SK-N-SH treated with all-trans-retinoic acid at 6 μM for 48 hours (cell line): ENCODE data around the gene CHRNA4.

Experiments used
- ATAC-seq: fragments of 200-7000 bp; cut with Tn5 transposase; 3 replicates; pipeline ENCODE4 v1.9.1; 2020; ENCODE audit warnings: mild to moderate bottlenecking, moderate library complexity
- ARNTL ChIP-seq: fragments of 450-650 bp; formaldehyde crosslinking; IDR thresholded peaks from 2 replicates; pipeline ENCODE4 v1.5.0; 2020; ENCODE audit warnings: low read depth, mild to moderate bottlenecking, moderate library complexity, borderline replicate concordance
- BACH2 ChIP-seq: fragments of 250-450 bp; sonication (Bioruptor Pico); IDR thresholded peaks from 2 replicates; pipeline ENCODE4 v1.9.0; 2021; ENCODE audit warnings: mild to moderate bottlenecking, borderline replicate concordance
- CREB5 ChIP-seq: fragments of 250-450 bp; sonication (Bioruptor Pico); IDR thresholded peaks from 2 replicates; pipeline ENCODE4 v1.5.1; 2020; ENCODE audit warnings: low read depth, mild to moderate bottlenecking, moderate library complexity
- CSDC2 ChIP-seq: fragments of 250-450 bp; sonication (Bioruptor Pico); IDR thresholded peaks from 2 replicates; pipeline ENCODE4 v1.5.0; 2020; ENCODE audit warnings: mild to moderate bottlenecking, moderate library complexity
- CSRNP3 ChIP-seq: fragments of 250-450 bp; sonication (Bioruptor Pico); IDR thresholded peaks from 2 replicates; pipeline ENCODE4 v1.5.1; 2021; ENCODE audit warnings: mild to moderate bottlenecking, moderate library complexity
- ESRRG ChIP-seq: fragments of 250-450 bp; sonication (Bioruptor Pico); IDR thresholded peaks from 2 replicates; pipeline ENCODE4 v1.6.1; 2021; ENCODE audit warnings: mild to moderate bottlenecking
- GLIS3 ChIP-seq: fragments of 250-450 bp; sonication (Bioruptor Pico); IDR thresholded peaks from 2 replicates; pipeline ENCODE4 v1.5.0; 2020; ENCODE audit warnings: mild to moderate bottlenecking, moderate library complexity
- ISL1 ChIP-seq: fragments of 250-450 bp; sonication (Bioruptor Pico); IDR thresholded peaks from 2 replicates; pipeline ENCODE4 v2.1.2; 2022; ENCODE audit warnings: mild to moderate bottlenecking, moderate library complexity
- OSR1 ChIP-seq: fragments of 250-450 bp; sonication (Bioruptor Pico); IDR thresholded peaks from 2 replicates; pipeline ENCODE4 v1.8.0; 2022; ENCODE audit warnings: moderate library complexity, mild to moderate bottlenecking, inconsistent platforms
- PATZ1 ChIP-seq: fragments of 250-450 bp; sonication (Bioruptor Pico); IDR thresholded peaks from 2 replicates; pipeline ENCODE4 v1.8.0; 2020; ENCODE audit warnings: mild to moderate bottlenecking, moderate library complexity, borderline replicate concordance
- POU6F1 ChIP-seq: fragments of 250-450 bp; sonication (Bioruptor Pico); IDR thresholded peaks from 2 replicates; pipeline ENCODE4 v1.8.0; 2021; ENCODE audit warnings: low read depth, mild to moderate bottlenecking, moderate library complexity, borderline replicate concordance
- SNAI2 ChIP-seq: fragments of 250-450 bp; sonication (Bioruptor Pico); IDR thresholded peaks from 2 replicates; pipeline ENCODE4 v1.5.0; 2020; ENCODE audit warnings: mild to moderate bottlenecking, moderate library complexity
- TCF4 ChIP-seq: fragments of 250-450 bp; sonication (Bioruptor Pico); IDR thresholded peaks from 2 replicates; pipeline ENCODE4 v1.8.0; 2021; ENCODE audit warnings: mild to moderate bottlenecking, moderate library complexity, borderline replicate concordance
- TOX ChIP-seq: fragments of 250-450 bp; sonication (Bioruptor Pico); IDR thresholded peaks from 2 replicates; pipeline ENCODE4 v1.8.0; 2021; ENCODE audit warnings: mild to moderate bottlenecking, moderate library complexity, borderline replicate concordance
- TSHZ2 ChIP-seq: fragments of 250-450 bp; sonication (Bioruptor Pico); IDR thresholded peaks from 2 replicates; pipeline ENCODE4 v1.5.0; 2020; ENCODE audit warnings: mild to moderate bottlenecking, moderate library complexity
- ZC3H10 ChIP-seq: fragments of 250-450 bp; sonication (Bioruptor Pico); IDR thresholded peaks from 2 replicates; pipeline ENCODE4 v1.5.1; 2021; ENCODE audit warnings: mild to moderate bottlenecking, moderate library complexity
- ZFP3 ChIP-seq: fragments of 250-450 bp; sonication (Bioruptor Pico); IDR thresholded peaks from 2 replicates; pipeline ENCODE4 v1.5.0; 2020; ENCODE audit warnings: mild to moderate bottlenecking, moderate library complexity
- ZFP30 ChIP-seq: fragments of 450-650 bp; formaldehyde crosslinking; IDR thresholded peaks from 2 replicates; pipeline ENCODE4 v1.5.0; 2022; ENCODE audit warnings: mild to moderate bottlenecking, moderate library complexity
- ZNF70 ChIP-seq: fragments of 450-650 bp; formaldehyde crosslinking; IDR thresholded peaks from 2 replicates; pipeline ENCODE4 v1.5.0; 2020; ENCODE audit warnings: mild to moderate bottlenecking, moderate library complexity
- ZNF8 ChIP-seq: fragments of 450-650 bp; formaldehyde crosslinking; IDR thresholded peaks from 2 replicates; pipeline ENCODE4 v1.5.0; 2020; ENCODE audit warnings: mild to moderate bottlenecking, moderate library complexity

CHRNA4 gene

GRCh38 chr20:63404129-63405085, 43.3 kb upstream of the CHRNA4 start:
- no peak for TF ChIP-seq BACH2 (CRISPR knock-in tag)
- no peak for TF ChIP-seq OSR1 (CRISPR knock-in tag)
- no peak for TF ChIP-seq ZNF8 (CRISPR knock-in tag)
- no peak for TF ChIP-seq ZFP30 (CRISPR knock-in tag)
- TF ChIP-seq POU6F1 (CRISPR knock-in tag) = no peak
- TF ChIP-seq ZNF70 = no peak
- TF ChIP-seq CSDC2 = no peak
- TF ChIP-seq TSHZ2 (CRISPR knock-in tag) = no peak
- TF ChIP-seq ZC3H10 = no peak
- TF ChIP-seq GLIS3 (CRISPR knock-in tag) = no peak
- no peak for TF ChIP-seq ESRRG (CRISPR knock-in tag)
- TF ChIP-seq TCF4 (CRISPR knock-in tag) = no peak
- TF ChIP-seq CREB5 (CRISPR knock-in tag) = no peak
- TF ChIP-seq CSRNP3 = no peak
- ATAC-seq = no peak

- ATAC-seq = no peak
- TF ChIP-seq ARNTL (CRISPR knock-in tag) (no peak), ZNF8 (CRISPR knock-in tag) (no peak)
These were observed 42.4 kb upstream of the CHRNA4 start for GRCh38 chr20:63403403-63404105.

- no peak for ATAC-seq
- TF ChIP-seq ZC3H10 (no peak), CSRNP3 (no peak), ZFP3 (CRISPR knock-in tag) (no peak), ISL1 (CRISPR knock-in tag) (no peak), TOX (no peak), PATZ1 (CRISPR knock-in tag) (no peak), ZNF8 (CRISPR knock-in tag) (no peak), ZNF70 (no peak), CREB5 (CRISPR knock-in tag) (no peak), SNAI2 (CRISPR knock-in tag) (no peak), CSDC2 (no peak), POU6F1 (CRISPR knock-in tag) (no peak), ZFP30 (CRISPR knock-in tag) (no peak), BACH2 (CRISPR knock-in tag) (no peak)
These were observed 41.7 kb upstream of the CHRNA4 start for GRCh38 chr20:63402860-63403220.
